ENCODE data around the gene TMEM107. TPM values are rescaled to one million over a fixed set of nuclear protein-coding genes. Genes with fewer than 3 reads are reported as not detected.

The TMEM107 gene
- total and polyA plus RNA-seq, 7 donors = 1.2 to 4.7 (median 1.9) TPM

DNA sequence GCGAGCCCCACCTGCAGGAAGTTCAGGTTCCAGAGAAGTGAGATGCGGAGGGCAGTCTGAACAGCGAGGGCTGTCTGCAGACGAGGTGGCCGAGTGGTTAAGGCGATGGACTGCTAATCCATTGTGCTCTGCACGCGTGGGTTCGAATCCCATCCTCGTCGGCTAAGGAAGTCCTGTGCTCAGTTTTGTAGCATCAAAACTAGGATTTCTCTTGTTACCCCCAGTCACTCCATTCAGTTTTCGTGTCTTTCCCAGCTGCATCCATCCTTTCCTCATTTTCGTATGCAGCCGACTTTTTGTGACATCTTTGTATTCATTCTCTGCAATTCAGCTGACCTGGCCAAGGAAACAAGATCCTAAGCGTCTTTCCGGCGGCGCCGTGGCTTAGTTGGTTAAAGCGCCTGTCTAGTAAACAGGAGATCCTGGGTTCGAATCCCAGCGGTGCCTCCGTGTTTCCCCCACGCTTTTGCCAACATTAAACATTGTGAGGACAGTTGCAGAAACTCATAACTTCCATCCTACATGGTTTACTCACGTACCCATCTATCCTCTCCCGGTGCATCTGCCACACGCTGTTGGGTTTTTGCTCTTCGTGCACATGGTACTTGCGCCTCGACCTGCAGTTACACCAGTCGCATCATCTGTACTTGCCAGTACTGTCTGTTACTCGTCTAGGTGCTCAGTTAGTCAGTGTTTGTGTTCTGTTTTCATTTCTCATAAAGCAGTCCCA is 10.8 kb upstream of the TMEM107 start:
- peak overlapping the region; percentile 96 for H3K27ac ChIP-seq
- H3K4me3 ChIP-seq = peak overlapping the region; percentile 93
- WGBS, 3 donors = 0 to 1% (median 0%) methylated on average over 32 of the region's 32 CpGs
- intact Hi-C loops (cut with DNase I) = loop anchor here (1.0 to 2.0 kb wide), 5 partner anchors 34 to 68 kb away; partner anchors contain the start of genes ALOXE3 (in 1 of the 2) and CTC1 (in 1 of the 2)
- ATAC-seq = peak; percentile 66 to 77 (median 68)
- peak; percentile 87 to 95 for DNase-seq
- H3K27me3 ChIP-seq (ENCODE audit: insufficient read depth in 3 of 3, low read length in 2 of 3) = no peaks in the 10 kb centered on the region
- TF ChIP-seq CTCF (IDR thresholded peaks at IDR 0.05) = peak; percentile 38
- no peaks in the 10 kb centered on the region for H3K36me3 ChIP-seq (ENCODE audit: insufficient read depth in 1 of 2, low read depth in 1 of 2)
- peaks cover 18% of the 10 kb centered on the region for H3K4me1 ChIP-seq
- H3K9me3 ChIP-seq = no peaks in the 10 kb centered on the region

- no peak for TF ChIP-seq CTCF (IDR thresholded peaks at IDR 0.05)
- Histone ChIP-seq H3K9me3 (no peaks in the 10 kb centered on the region), H3K4me1 (peaks cover 13% of the 10 kb centered on the region), H3K36me3 (ENCODE audit: insufficient read depth in 1 of 2, low read depth in 1 of 2) (no peaks in the 10 kb centered on the region), H3K27me3 (ENCODE audit: insufficient read depth in 3 of 3, low read length in 2 of 3) (no peaks in the 10 kb centered on the region), H3K27ac (peak overlapping the region; percentile 96), H3K4me3 (peak overlapping the region; percentile 93)
- 0 to 1% (median 0%) methylated on average over 23 of the region's 23 CpGs for WGBS, 3 donors
- ATAC-seq = peak in 3 of 4 donors; percentile 5 to 7 (median 7)
- intact Hi-C loops (cut with DNase I) = loop anchor here (1.0 to 2.0 kb wide), 4 partner anchors 35 to 68 kb away; partner anchors contain the start of genes ALOXE3 (in 1 of the 2) and CTC1 (in 1 of the 2)
- DNase-seq = no peak
These were observed 10.2 kb upstream of the TMEM107 start for GRCh38 chr17:8186446-8186786.

GRCh38 chr17:8185582-8186445 is 9.6 kb upstream of the TMEM107 start:
- H3K4me1 ChIP-seq = peaks cover 13% of the 10 kb centered on the region
- no peak for TF ChIP-seq CTCF (IDR thresholded peaks at IDR 0.05)
- H3K27me3 ChIP-seq (ENCODE audit: insufficient read depth in 3 of 3, low read length in 2 of 3) = no peaks in the 10 kb centered on the region
- H3K4me3 ChIP-seq = peak overlapping the region; percentile 93
- no peaks in the 10 kb centered on the region for H3K36me3 ChIP-seq (ENCODE audit: insufficient read depth in 1 of 2, low read depth in 1 of 2)
- 0 to 1% (median 0%) methylated on average over 44 of the region's 44 CpGs for WGBS, 3 donors
- peak overlapping the region; percentile 96 for H3K27ac ChIP-seq
- intact Hi-C loops (cut with DNase I) = loop anchor here (1.0 to 2.0 kb wide), 4 partner anchors 35 to 67 kb away; partner anchors contain the start of genes ALOXE3 (in 1 of the 2) and CTC1 (in 1 of the 2)
- DNase-seq = peak; percentile 86 to 94
- H3K9me3 ChIP-seq = no peaks in the 10 kb centered on the region
- peak; percentile 34 to 63 (median 42) for ATAC-seq

GRCh38 chr17:8176998-8177731 is 985 bp upstream of the TMEM107 start:
- WGBS, 3 donors = 82 to 85% (median 84%) methylated on average over 19 of the region's 19 CpGs

More at GRCh38 chr17:8176998-8177731, 985 bp upstream of the TMEM107 start:
- no peaks in the 10 kb centered on the region for H3K9me3 ChIP-seq
- TF ChIP-seq CTCF (IDR thresholded peaks at IDR 0.05) = no peak
- no peaks in the 10 kb centered on the region for H3K27me3 ChIP-seq (ENCODE audit: insufficient read depth in 3 of 3, low read length in 2 of 3)
- no peak for ATAC-seq
- no peak overlapping the region for H3K27ac ChIP-seq
- H3K4me1 ChIP-seq = peaks cover 12% of the 10 kb centered on the region
- intact Hi-C loops (cut with DNase I) = loop anchor here in 1 of 2 donors (5.0 kb wide), 1 partner anchor 50 kb away; no protein-coding TSS in a partner anchor
- H3K36me3 ChIP-seq (ENCODE audit: insufficient read depth in 1 of 2, low read depth in 1 of 2) = no peaks in the 10 kb centered on the region
- peak overlapping the region; percentile 75 for H3K4me3 ChIP-seq
- DNase-seq = peak in 1 of 2 donors; percentile 6

All from psoas muscle (tissue), 8 donors.